Upper lobe of left lung (tissue), 4 donors: Measurements from ENCODE around the gene EXOC6B.

ENCODE experiments used
- CTCF ChIP-seq, 6 experiments: fragments of 450-650 bp in 4 of 6; fragments of 200-600 bp in 2 of 6; sonication (generic) in 2 of 6; IDR thresholded peaks; one replicate each; pipeline ENCODE4 v1.5.1; 2016 to 2019; ENCODE audit warnings: antibody characterized with exemption in 6 of 6
- EP300 ChIP-seq, 4 donors: sonication (generic); formaldehyde crosslinking; IDR thresholded peaks; one replicate each; pipeline ENCODE4 v1.5.1; 2017; ENCODE audit warnings: antibody characterized with exemption in 4 of 4, control low read depth in 2 of 4
- POLR2A ChIP-seq, 4 donors: fragments of 450-650 bp; IDR thresholded peaks; one replicate each; pipeline ENCODE4 v1.5.1; 2016 to 2017; ENCODE audit warnings: antibody characterized with exemption in 4 of 4, mild to moderate bottlenecking in 2 of 4
- POLR2AphosphoS5 ChIP-seq, 2 donors: sonication (generic); formaldehyde crosslinking; IDR thresholded peaks; one replicate each; pipeline ENCODE4 v1.5.1; 2017; ENCODE audit warnings: antibody characterized with exemption in 2 of 2

GRCh38 chr2:72291059-72291458, 534.8 kb downstream of the EXOC6B start:
- TF ChIP-seq POLR2A (IDR thresholded peaks at IDR 0.05) (no peak), EP300 (IDR thresholded peaks at IDR 0.05) (no peak), CTCF (IDR thresholded peaks at IDR 0.05) (no peak), POLR2AphosphoS5 (IDR thresholded peaks at IDR 0.05) (no peak)
